HG02840 (cell line): ENCODE results near the gene SYNC.

Source experiments
- ATAC-seq: cut with Tn5 transposase; IDR thresholded peaks from one replicate; pipeline ENCODE4 v1.9.1; 2021; ENCODE audit warnings: mild to moderate bottlenecking, moderate library complexity, moderate number of reproducible peaks; ENCODE audit not compliant: unreplicated experiment, low FRiP score

The SYNC gene

GRCh38 chr1:32702599-32703478 is at the start of gene SYNC:
TSS of gene SYNC (minus strand) at chr1:32702770. CDS start at chr1:32702660, 110 bp downstream.
- ATAC-seq, result no peak

GRCh38 chr1:32749771-32750170 is 47.2 kb upstream of the SYNC start:
- ATAC-seq, result no peak

- no peak for ATAC-seq
Observed at GRCh38 chr1:32749332-32749731, 46.8 kb upstream of the SYNC start.

- ATAC-seq, result no peak
Observed at GRCh38 chr1:32748926-32749325, 46.4 kb upstream of the SYNC start.

- no peak for ATAC-seq
Observed at GRCh38 chr1:32748348-32748747, 45.8 kb upstream of the SYNC start.

GRCh38 chr1:32746130-32746529 is 43.6 kb upstream of the SYNC start:
- ATAC-seq, result no peak

GRCh38 chr1:32744071-32744425 is 41.5 kb upstream of the SYNC start:
- no peak for ATAC-seq

GRCh38 chr1:32743380-32744070 is 41.0 kb upstream of the SYNC start:
- no peak for ATAC-seq

GRCh38 chr1:32742956-32743355 is 40.4 kb upstream of the SYNC start:
- ATAC-seq, result no peak

GRCh38 chr1:32742199-32742947 is 39.8 kb upstream of the SYNC start:
- ATAC-seq, result no peak

- ATAC-seq, result no peak
Observed at GRCh38 chr1:32741413-32742198, 39.0 kb upstream of the SYNC start.

GRCh38 chr1:32741059-32741412 is 38.5 kb upstream of the SYNC start:
- no peak for ATAC-seq

- ATAC-seq, result no peak
Observed at GRCh38 chr1:32736812-32737791, 34.5 kb upstream of the SYNC start.

GRCh38 chr1:32733582-32734321 is 31.2 kb upstream of the SYNC start:
- ATAC-seq, result no peak

- no peak for ATAC-seq
Observed at GRCh38 chr1:32729254-32730046, 26.9 kb upstream of the SYNC start.

- ATAC-seq, result no peak
Observed at GRCh38 chr1:32728413-32729077, 26.0 kb upstream of the SYNC start.

- no peak for ATAC-seq
Observed at GRCh38 chr1:32727876-32728275, 25.3 kb upstream of the SYNC start.
